Spinal cord (tissue), 10 donors: ENCODE results near the gene GCNT2. TPM values are rescaled to one million over a fixed set of nuclear protein-coding genes. Genes with fewer than 3 reads are reported as not detected.
"Not testable (repeated sequence)": the region's sequence is repeated elsewhere in the genome, so short reads cannot be mapped to it uniquely, and the experiment has no call there.

Source experiments
- DNase-seq, 6 donors: peaks; one replicate each; pipeline versions ENCODE4 v3.0.0 to v3.0.0-alpha.2; 2013 to 2015; ENCODE audit warnings: low spot score in 6 of 6, low read depth in 4 of 6
- H3K27ac ChIP-seq: one replicate; pipeline ENCODE4 v1.5.1; 2013; ENCODE audit warnings: low read depth, low read length, control low read depth
- H3K27me3 ChIP-seq: one replicate; pipeline ENCODE4 v1.6.1; 2013; ENCODE audit warnings: low read length; ENCODE audit not compliant: control insufficient read depth, insufficient read depth
- H3K36me3 ChIP-seq: one replicate; pipeline ENCODE4 v1.6.1; 2013; ENCODE audit warnings: low read length; ENCODE audit not compliant: control insufficient read depth, insufficient read depth
- H3K4me1 ChIP-seq: one replicate; pipeline ENCODE4 v1.6.1; 2013; ENCODE audit warnings: low read length; ENCODE audit not compliant: control insufficient read depth, insufficient read depth
- H3K4me3 ChIP-seq: one replicate; pipeline ENCODE4 v1.5.1; 2013; ENCODE audit warnings: low read depth, low read length, control low read depth
- H3K9me3 ChIP-seq: one replicate; pipeline ENCODE4 v1.6.1; 2013; ENCODE audit warnings: low read length; ENCODE audit not compliant: control insufficient read depth, insufficient read depth
- WGBS: methylation state at CpG from one replicate; pipeline ENCODE4 v1.1.5; 2013; ENCODE audit warnings: missing lambda C conversion rate; ENCODE audit not compliant: insufficient coverage; 5-methylcytosine and 5-hydroxymethylcytosine counted together
- polyA plus RNA-seq, 2 donors: library from polyadenylated mRNA; unstranded; fragments of 120-200 nt; gene quantifications; one replicate each; pipeline ENCODE4 v1.2.1, GENCODE V29; 2013; ENCODE audit not compliant: insufficient read length in 2 of 2
- total RNA-seq, 2 donors: library from RNA; depleted of rRNA in 1 of 2; stranded (reverse); fragments of 120-200 nt in 1 of 2; fragments of >200 nt in 1 of 2; gene quantifications; one replicate each; pipeline versions ENCODE4 v1.2.3 to v1.2.4, GENCODE V29; 2013 to 2014
- donor health status: healthy.

The GCNT2 gene
- total and polyA plus RNA-seq, 4 donors = 7.9 to 28.8 (median 13.2) TPM

GRCh38 chr6:10658910-10659698 is 138.0 kb downstream of the GCNT2 start:
- no peaks in the 10 kb centered on the region for H3K27me3 ChIP-seq
- no peaks in the 10 kb centered on the region for H3K9me3 ChIP-seq
- no peaks in the 10 kb centered on the region for H3K36me3 ChIP-seq
- 91% methylated on average over 23 of the region's 24 CpGs for WGBS
- no peak overlapping the region for H3K27ac ChIP-seq
- no peaks in the 10 kb centered on the region for H3K4me1 ChIP-seq
- no peak overlapping the region for H3K4me3 ChIP-seq
- DNase-seq = peak in 1 of 6 donors; percentile 1

- H3K27me3 ChIP-seq = no peaks in the 10 kb centered on the region
- no peaks in the 10 kb centered on the region for H3K36me3 ChIP-seq
- peak overlapping the region; percentile 9 for H3K4me3 ChIP-seq
- 81% methylated on average over 40 of the region's 48 CpGs for WGBS
- H3K27ac ChIP-seq = no peak overlapping the region
- no peaks in the 10 kb centered on the region for H3K4me1 ChIP-seq
- H3K9me3 ChIP-seq = no peaks in the 10 kb centered on the region
- DNase-seq = no peak
These were observed 138.7 kb downstream of the GCNT2 start for GRCh38 chr6:10659699-10660348.

GRCh38 chr6:10660431-10661191 is 139.5 kb downstream of the GCNT2 start:
- DNase-seq, H3K9me3 ChIP-seq, H3K27ac ChIP-seq, H3K4me3 ChIP-seq, H3K4me1 ChIP-seq, H3K27me3 ChIP-seq, H3K36me3 ChIP-seq: not testable (repeated sequence)
- WGBS = 93% methylated on average over 11 of the region's 11 CpGs

GRCh38 chr6:10662207-10662606 is 141.1 kb downstream of the GCNT2 start:
- H3K27ac ChIP-seq = no peak overlapping the region
- WGBS = 97% methylated on average over 8 of the region's 8 CpGs
- no peaks in the 10 kb centered on the region for H3K27me3 ChIP-seq
- H3K4me1 ChIP-seq = no peaks in the 10 kb centered on the region
- H3K36me3 ChIP-seq = no peaks in the 10 kb centered on the region
- no peak for DNase-seq
- H3K4me3 ChIP-seq = no peak overlapping the region
- no peaks in the 10 kb centered on the region for H3K9me3 ChIP-seq

GRCh38 chr6:10662742-10663141 is 141.6 kb downstream of the GCNT2 start:
- 100% methylated on average over 1 of the region's 2 CpGs for WGBS
- H3K9me3 ChIP-seq = no peaks in the 10 kb centered on the region
- no peaks in the 10 kb centered on the region for H3K4me1 ChIP-seq
- H3K27me3 ChIP-seq = no peaks in the 10 kb centered on the region
- H3K4me3 ChIP-seq = no peak overlapping the region
- H3K27ac ChIP-seq = no peak overlapping the region
- DNase-seq = no peak
- no peaks in the 10 kb centered on the region for H3K36me3 ChIP-seq

GRCh38 chr6:10665595-10665994 is 144.4 kb downstream of the GCNT2 start:
- not testable (repeated sequence) for H3K36me3 ChIP-seq, H3K4me3 ChIP-seq, H3K27me3 ChIP-seq, H3K9me3 ChIP-seq, H3K4me1 ChIP-seq, DNase-seq, H3K27ac ChIP-seq
- WGBS = no CpG with 5 or more reads among the region's 1 CpG

- no peaks in the 10 kb centered on the region for H3K36me3 ChIP-seq
- no peaks in the 10 kb centered on the region for H3K9me3 ChIP-seq
- H3K27ac ChIP-seq = no peak overlapping the region
- no peak overlapping the region for H3K4me3 ChIP-seq
- no peaks in the 10 kb centered on the region for H3K27me3 ChIP-seq
- WGBS = 89% methylated on average over 6 of the region's 6 CpGs
- DNase-seq = no peak
- no peaks in the 10 kb centered on the region for H3K4me1 ChIP-seq
These were observed 147.2 kb downstream of the GCNT2 start for GRCh38 chr6:10668126-10668917.

- H3K4me1 ChIP-seq = no peaks in the 10 kb centered on the region
- H3K4me3 ChIP-seq = no peak overlapping the region
- DNase-seq = no peak
- H3K27ac ChIP-seq = no peak overlapping the region
- 92% methylated on average over 7 of the region's 7 CpGs for WGBS
- H3K9me3 ChIP-seq = no peaks in the 10 kb centered on the region
- H3K27me3 ChIP-seq = no peaks in the 10 kb centered on the region
- H3K36me3 ChIP-seq = no peaks in the 10 kb centered on the region
These were observed 155.3 kb downstream of the GCNT2 start for GRCh38 chr6:10676403-10676802.

- WGBS = 92% methylated on average over 4 of the region's 4 CpGs
- H3K27me3 ChIP-seq = no peaks in the 10 kb centered on the region
These were observed 157.3 kb downstream of the GCNT2 start for GRCh38 chr6:10678456-10678855.

More at GRCh38 chr6:10678456-10678855, 157.3 kb downstream of the GCNT2 start:
- no peak overlapping the region for H3K4me3 ChIP-seq
- H3K36me3 ChIP-seq = no peaks in the 10 kb centered on the region
- no peaks in the 10 kb centered on the region for H3K9me3 ChIP-seq
- H3K27ac ChIP-seq = no peak overlapping the region
- no peak for DNase-seq
- no peaks in the 10 kb centered on the region for H3K4me1 ChIP-seq
